Large intestine (tissue), 3 donors: ENCODE data around the gene RDH11. TPM values are rescaled to one million over a fixed set of nuclear protein-coding genes. Genes with fewer than 3 reads are reported as not detected.
"Not testable (repeated sequence)": the region's sequence is repeated elsewhere in the genome, so short reads cannot be mapped to it uniquely, and the experiment has no call there.

Source experiments
- DNase-seq, 2 donors: peaks; one replicate each; pipeline versions ENCODE4 v3.0.0 to v3.0.0-alpha.2; 2013
- H3K27ac ChIP-seq: one replicate; pipeline ENCODE4 v1.5.1; 2013; ENCODE audit warnings: low read length
- H3K27me3 ChIP-seq: 2 replicates; pipeline ENCODE4 v1.6.1; 2013; ENCODE audit warnings: low read length; ENCODE audit not compliant: control insufficient read depth, insufficient read depth
- H3K36me3 ChIP-seq: 2 replicates; pipeline ENCODE4 v1.6.1; 2013; ENCODE audit warnings: low read length; ENCODE audit not compliant: control insufficient read depth, insufficient read depth
- H3K4me1 ChIP-seq: one replicate; pipeline ENCODE4 v1.6.1; 2013; ENCODE audit warnings: low read length; ENCODE audit not compliant: control insufficient read depth, insufficient read depth
- H3K4me3 ChIP-seq: one replicate; pipeline ENCODE4 v1.5.1; 2013; ENCODE audit warnings: low read length
- H3K9me3 ChIP-seq: one replicate; pipeline ENCODE4 v1.6.1; 2013; ENCODE audit warnings: mild to moderate bottlenecking, low read depth, low read length, moderate library complexity; ENCODE audit not compliant: control insufficient read depth
- WGBS: methylation state at CpG from one replicate; pipeline ENCODE4 v1.1.5; 2013; ENCODE audit warnings: low lambda C conversion rate; ENCODE audit not compliant: insufficient coverage; 5-methylcytosine and 5-hydroxymethylcytosine counted together
- polyA plus RNA-seq: library from polyadenylated mRNA; unstranded; fragments of 120-200 nt; gene quantifications from one replicate; pipeline ENCODE4 v1.2.1, GENCODE V29; 2013

Gene RDH11
- polyA plus RNA-seq, 1 donor = 44.0 TPM

DNA sequence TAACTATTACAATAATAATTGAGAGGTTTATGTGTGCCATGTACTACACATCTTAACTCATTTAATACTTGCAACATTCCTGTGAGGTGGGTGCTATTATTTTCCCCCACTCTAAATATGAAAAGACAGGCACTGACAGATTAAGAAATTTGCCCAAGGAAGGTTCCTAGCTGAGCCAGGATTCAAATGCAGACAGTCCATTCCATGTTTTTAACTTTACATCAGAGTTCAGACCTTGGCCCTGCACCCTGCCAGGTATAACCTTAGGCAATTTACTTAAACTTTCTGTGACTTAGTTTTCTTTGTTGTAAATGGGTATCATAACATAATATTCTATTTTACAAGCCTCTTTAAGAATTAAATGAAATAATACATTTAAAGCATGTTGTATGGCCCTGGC, 32.7 kb upstream of the RDH11 start:
- H3K4me3 ChIP-seq = no peak overlapping the region
- peaks cover 12% of the 10 kb centered on the region for H3K4me1 ChIP-seq
- H3K27me3 ChIP-seq = no peaks in the 10 kb centered on the region
- no peaks in the 10 kb centered on the region for H3K9me3 ChIP-seq
- H3K27ac ChIP-seq = no peak overlapping the region
- H3K36me3 ChIP-seq = no peaks in the 10 kb centered on the region
- DNase-seq = no peak

GRCh38 chr14:67727361-67727760, 31.8 kb upstream of the RDH11 start:
- H3K27ac ChIP-seq = no peak overlapping the region
- no peaks in the 10 kb centered on the region for H3K36me3 ChIP-seq
- H3K4me3 ChIP-seq = no peak overlapping the region
- WGBS = no CpG with 5 or more reads among the region's 7 CpGs
- H3K27me3 ChIP-seq = no peaks in the 10 kb centered on the region
- peaks cover 12% of the 10 kb centered on the region for H3K4me1 ChIP-seq
- DNase-seq = no peak
- no peaks in the 10 kb centered on the region for H3K9me3 ChIP-seq

DNA sequence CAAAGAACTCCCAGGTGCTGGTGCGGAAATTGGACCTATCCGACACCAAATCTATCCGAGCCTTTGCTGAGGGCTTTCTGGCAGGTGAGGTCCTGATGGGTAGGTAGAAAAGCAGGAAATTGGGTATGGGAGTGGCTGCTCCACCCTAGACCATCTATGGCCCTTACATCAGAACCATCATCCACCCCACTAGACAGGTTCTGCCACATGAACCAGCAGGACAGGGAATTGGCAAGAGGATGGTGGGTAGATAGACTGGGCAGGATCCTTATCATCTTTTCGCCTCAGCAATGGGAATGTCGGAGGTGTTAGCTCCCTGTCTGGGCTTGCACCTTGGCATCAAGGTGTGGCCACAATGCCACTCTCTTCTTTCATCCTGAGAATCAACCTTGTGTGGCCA, 29.6 kb upstream of the RDH11 start:
- no peaks in the 10 kb centered on the region for H3K27me3 ChIP-seq
- no peak overlapping the region for H3K4me3 ChIP-seq
- no peak overlapping the region for H3K27ac ChIP-seq
- peaks cover 12% of the 10 kb centered on the region for H3K4me1 ChIP-seq
- H3K36me3 ChIP-seq = no peaks in the 10 kb centered on the region
- no peaks in the 10 kb centered on the region for H3K9me3 ChIP-seq
- WGBS = no CpG with 5 or more reads among the region's 5 CpGs
- DNase-seq = no peak

- Histone ChIP-seq H3K36me3 (no peaks in the 10 kb centered on the region), H3K27ac (no peak overlapping the region), H3K4me1 (no peaks in the 10 kb centered on the region), H3K9me3 (no peaks in the 10 kb centered on the region), H3K4me3 (no peak overlapping the region), H3K27me3 (no peaks in the 10 kb centered on the region)
- WGBS = no CpG with 5 or more reads among the region's 3 CpGs
- no peak for DNase-seq
Measured at GRCh38 chr14:67722293-67722692, 26.7 kb upstream of the RDH11 start.

DNA sequence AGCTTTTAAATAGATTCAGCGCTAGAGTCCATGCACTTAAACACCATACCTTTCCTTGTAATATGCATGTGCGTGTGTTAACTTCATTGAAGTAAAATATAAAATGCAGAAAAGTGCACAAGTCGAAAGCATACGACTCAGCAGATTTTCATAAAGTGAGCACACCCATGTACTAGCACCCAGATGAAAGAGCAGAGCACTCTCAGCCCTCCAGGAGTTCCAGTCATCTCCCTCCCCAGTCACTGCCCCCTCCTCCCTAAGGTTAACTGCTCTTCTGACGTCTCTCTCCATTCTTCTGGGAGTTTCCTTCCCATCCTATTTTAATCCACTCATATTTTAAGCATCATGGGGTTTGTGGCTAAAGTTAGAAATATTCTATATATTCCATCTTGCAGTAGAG, 26.3 kb upstream of the RDH11 start:
- 17% methylated on average over 1 of the region's 5 CpGs for WGBS
- no peak overlapping the region for H3K27ac ChIP-seq
- no peak overlapping the region for H3K4me3 ChIP-seq

DNA sequence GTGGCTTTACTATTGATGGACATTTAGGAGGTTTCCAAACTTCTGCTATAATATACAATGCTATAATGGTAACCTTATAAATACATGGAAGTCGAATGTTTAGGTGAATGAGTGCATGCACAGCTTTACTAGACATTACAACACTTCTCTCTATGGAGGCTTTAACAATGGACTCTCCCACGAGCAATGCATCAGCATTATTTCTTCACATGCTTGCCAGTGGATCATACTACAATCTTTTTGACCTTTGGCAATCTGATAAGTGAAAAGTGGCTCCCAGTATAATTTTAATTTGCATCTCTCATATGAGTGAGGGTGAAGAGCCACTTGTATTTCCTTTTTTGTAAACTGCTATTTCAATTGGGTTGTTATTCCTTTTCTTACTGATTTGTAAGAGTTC, 24.3 kb upstream of the RDH11 start:
- Histone ChIP-seq H3K36me3 (no peaks in the 10 kb centered on the region), H3K27me3 (no peaks in the 10 kb centered on the region), H3K4me3 (no peak overlapping the region), H3K4me1 (no peaks in the 10 kb centered on the region), H3K27ac (no peak overlapping the region), H3K9me3 (no peaks in the 10 kb centered on the region)
- no CpG with 5 or more reads among the region's 2 CpGs for WGBS
- DNase-seq = no peak

More for the DNA sequence above, 26.3 kb upstream of the RDH11 start:
- no peaks in the 10 kb centered on the region for H3K9me3 ChIP-seq
- no peak for DNase-seq
- H3K4me1 ChIP-seq = no peaks in the 10 kb centered on the region
- no peaks in the 10 kb centered on the region for H3K27me3 ChIP-seq
- no peaks in the 10 kb centered on the region for H3K36me3 ChIP-seq

DNA sequence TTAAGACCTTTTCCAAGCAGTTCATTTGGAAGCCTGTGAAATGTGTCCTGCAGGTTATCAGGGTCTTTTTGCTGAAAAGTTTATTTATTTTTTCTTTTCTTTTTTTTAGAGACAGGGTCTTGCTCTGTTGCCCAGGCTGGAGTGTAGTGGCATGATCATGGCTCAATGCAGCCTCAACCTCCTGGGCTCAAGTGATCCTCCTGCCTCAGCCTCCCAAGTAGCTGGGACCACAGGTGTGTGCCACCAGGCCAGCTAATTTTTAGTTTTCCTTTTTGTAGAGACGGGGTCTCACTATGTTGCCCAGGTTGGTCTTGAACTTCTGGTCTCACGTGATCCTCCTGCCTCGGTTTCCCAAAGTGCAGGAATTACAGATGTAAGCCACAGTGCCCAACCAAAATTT, 23.8 kb upstream of the RDH11 start:
- WGBS = 94% methylated on average over 2 of the region's 3 CpGs
- H3K4me1 ChIP-seq, H3K4me3 ChIP-seq, H3K9me3 ChIP-seq, H3K27ac ChIP-seq, H3K36me3 ChIP-seq, DNase-seq, H3K27me3 ChIP-seq: not testable (repeated sequence)

- DNase-seq = peak in 1 of 2 donors; percentile 31
- no CpG with 5 or more reads among the region's 2 CpGs for WGBS
- Histone ChIP-seq H3K27ac (no peak overlapping the region), H3K4me3 (no peak overlapping the region), H3K36me3 (no peaks in the 10 kb centered on the region), H3K4me1 (no peaks in the 10 kb centered on the region), H3K9me3 (no peaks in the 10 kb centered on the region), H3K27me3 (no peaks in the 10 kb centered on the region)
Measured at GRCh38 chr14:67718265-67718664, 22.7 kb upstream of the RDH11 start.

DNA sequence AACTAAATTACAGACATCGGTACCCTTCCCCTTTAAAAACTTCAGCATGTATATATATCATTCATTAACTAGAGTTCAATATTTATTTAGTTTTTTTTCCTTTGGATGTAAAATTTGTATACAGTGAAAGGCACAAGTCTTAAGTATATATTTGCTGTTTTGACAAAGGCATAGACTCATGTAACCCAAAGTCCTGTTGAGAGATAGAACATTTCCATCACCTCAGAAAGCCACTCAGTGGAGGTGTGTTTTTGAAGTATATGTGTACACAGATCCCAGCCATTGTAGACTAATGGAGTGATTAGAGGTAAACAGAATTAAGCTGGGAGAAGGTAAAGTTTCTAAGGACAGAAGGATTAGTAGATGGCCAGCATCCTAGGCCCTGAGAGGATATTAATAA, 21.5 kb upstream of the RDH11 start:
- 100% methylated on average over 1 of the region's 1 CpG for WGBS
- no peak overlapping the region for H3K27ac ChIP-seq
- no peak for DNase-seq
- no peak overlapping the region for H3K4me3 ChIP-seq
- no peaks in the 10 kb centered on the region for H3K27me3 ChIP-seq
- no peaks in the 10 kb centered on the region for H3K9me3 ChIP-seq
- no peaks in the 10 kb centered on the region for H3K36me3 ChIP-seq
- no peaks in the 10 kb centered on the region for H3K4me1 ChIP-seq

- H3K27me3 ChIP-seq = no peaks in the 10 kb centered on the region
- H3K36me3 ChIP-seq = no peaks in the 10 kb centered on the region
- DNase-seq = no peak
- WGBS = 81% methylated on average over 1 of the region's 2 CpGs
- no peaks in the 10 kb centered on the region for H3K9me3 ChIP-seq
- H3K4me1 ChIP-seq = peaks cover 2% of the 10 kb centered on the region
- H3K27ac ChIP-seq = no peak overlapping the region
- no peak overlapping the region for H3K4me3 ChIP-seq
Measured at GRCh38 chr14:67710209-67710608, 14.6 kb upstream of the RDH11 start.

DNA sequence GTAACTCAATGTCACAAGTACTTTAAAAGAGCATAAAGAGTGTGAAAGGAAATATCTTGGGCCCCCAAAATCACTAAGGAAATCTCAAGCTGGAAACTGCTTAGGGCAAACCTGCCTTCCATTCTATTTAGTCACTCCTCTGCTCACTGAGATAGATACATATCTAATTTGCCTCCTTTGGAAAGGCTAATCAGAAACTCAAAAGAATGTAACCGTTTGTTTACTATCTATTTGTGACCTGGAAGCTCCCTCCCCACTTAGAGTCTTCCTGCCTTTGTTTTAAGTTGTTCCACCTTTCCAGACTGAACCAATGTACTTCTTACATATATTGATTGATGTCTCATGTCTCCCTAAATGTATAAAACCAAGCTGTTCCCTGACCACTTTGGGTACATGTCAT, 14.2 kb upstream of the RDH11 start:
- H3K4me1 ChIP-seq, H3K9me3 ChIP-seq, DNase-seq, H3K27ac ChIP-seq, H3K4me3 ChIP-seq, H3K36me3 ChIP-seq, H3K27me3 ChIP-seq: not testable (repeated sequence)
- WGBS = 80% methylated on average over 1 of the region's 1 CpG
